Measurements from ENCODE around the gene BPI.

BPI gene

GRCh38 chr20:38326309-38326708, 22.4 kb downstream of the BPI start:
- Histone ChIP-seq H3F3A (ENCODE audit: insufficient read depth, low read length) (no peaks in the 10 kb centered on the region), H3K9me2 (ENCODE audit: low read depth, low read length) (no peaks in the 10 kb centered on the region), H3K36me3 (ENCODE audit: insufficient read depth, low read length) (no peaks in the 10 kb centered on the region), H3K9me3 (ENCODE audit: low read length) (no peaks in the 10 kb centered on the region), H3K79me2 (ENCODE audit: insufficient read depth, low read length) (no peaks in the 10 kb centered on the region), H3K27ac (ENCODE audit: low read depth, low read length, poor library complexity, severe bottlenecking) (no peak overlapping the region), H3K27me3 (ENCODE audit: insufficient read depth, low read length) (no peaks in the 10 kb centered on the region; the same call in 1 of the 2 replicates), H3K4me2 (ENCODE audit: low read length) (no peak overlapping the region), H4K20me1 (ENCODE audit: insufficient read depth, low read length) (no peaks in the 10 kb centered on the region), H2AFZ (ENCODE audit: low read length) (no peak overlapping the region), H3K4me1 (ENCODE audit: insufficient read depth, low read length, severe bottlenecking) (no peaks in the 10 kb centered on the region), H3K9ac (ENCODE audit: low read length) (no peak overlapping the region), H3K4me3 (ENCODE audit: low read depth, low read length, poor library complexity, severe bottlenecking) (no peak overlapping the region)
- TF ChIP-seq CTCF (IDR thresholded peaks at IDR 0.05; ENCODE audit: low read length): no peak
- no peak for TF ChIP-seq EZH2 (IDR thresholded peaks at IDR 0.05; ENCODE audit: borderline replicate concordance, low read length)

GRCh38 chr20:38330638-38331037, 26.7 kb downstream of the BPI start:
- no peak for TF ChIP-seq EZH2 (IDR thresholded peaks at IDR 0.05; ENCODE audit: borderline replicate concordance, low read length)
- no peak for TF ChIP-seq CTCF (IDR thresholded peaks at IDR 0.05; ENCODE audit: low read length)
- Histone ChIP-seq H3K36me3 (ENCODE audit: insufficient read depth, low read length) (no peaks in the 10 kb centered on the region), H3K4me2 (ENCODE audit: low read length) (no peak overlapping the region), H3K9me2 (ENCODE audit: low read depth, low read length) (no peaks in the 10 kb centered on the region), H3K27ac (ENCODE audit: low read depth, low read length, poor library complexity, severe bottlenecking) (no peak overlapping the region), H3F3A (ENCODE audit: insufficient read depth, low read length) (no peaks in the 10 kb centered on the region), H3K9me3 (ENCODE audit: low read length) (no peaks in the 10 kb centered on the region), H3K9ac (ENCODE audit: low read length) (no peak overlapping the region), H4K20me1 (ENCODE audit: insufficient read depth, low read length) (no peaks in the 10 kb centered on the region), H3K4me1 (ENCODE audit: insufficient read depth, low read length, severe bottlenecking) (no peaks in the 10 kb centered on the region), H3K79me2 (ENCODE audit: insufficient read depth, low read length) (no peaks in the 10 kb centered on the region), H3K27me3 (ENCODE audit: insufficient read depth, low read length) (no peaks in the 10 kb centered on the region; the same call in 1 of the 2 replicates), H3K4me3 (ENCODE audit: low read depth, low read length, poor library complexity, severe bottlenecking) (no peak overlapping the region), H2AFZ (ENCODE audit: low read length) (no peak overlapping the region)

- Histone ChIP-seq H4K20me1 (ENCODE audit: insufficient read depth, low read length) (no peaks in the 10 kb centered on the region), H3K27me3 (ENCODE audit: insufficient read depth, low read length) (no peaks in the 10 kb centered on the region; the same call in 1 of the 2 replicates), H2AFZ (ENCODE audit: low read length) (no peak overlapping the region), H3K4me3 (ENCODE audit: low read depth, low read length, poor library complexity, severe bottlenecking) (no peak overlapping the region), H3K27ac (ENCODE audit: low read depth, low read length, poor library complexity, severe bottlenecking) (no peak overlapping the region), H3K9me2 (ENCODE audit: low read depth, low read length) (no peaks in the 10 kb centered on the region), H3K4me2 (ENCODE audit: low read length) (no peak overlapping the region), H3K9me3 (ENCODE audit: low read length) (no peaks in the 10 kb centered on the region), H3K79me2 (ENCODE audit: insufficient read depth, low read length) (no peaks in the 10 kb centered on the region), H3K4me1 (ENCODE audit: insufficient read depth, low read length, severe bottlenecking) (no peaks in the 10 kb centered on the region), H3K9ac (ENCODE audit: low read length) (no peak overlapping the region), H3F3A (ENCODE audit: insufficient read depth, low read length) (no peaks in the 10 kb centered on the region), H3K36me3 (ENCODE audit: insufficient read depth, low read length) (no peaks in the 10 kb centered on the region)
- TF ChIP-seq CTCF (IDR thresholded peaks at IDR 0.05; ENCODE audit: low read length): no peak
- TF ChIP-seq EZH2 (IDR thresholded peaks at IDR 0.05; ENCODE audit: borderline replicate concordance, low read length): no peak
Measured at GRCh38 chr20:38331245-38331644, 27.3 kb downstream of the BPI start.
